HUES64 (cell line): ENCODE data around the gene MFSD6.

ENCODE experiments used
- H3K27ac ChIP-seq: 2 replicates; pipeline ENCODE4 v1.7.0; 2013; ENCODE audit warnings: low read depth, low read length, inconsistent platforms
- H3K27me3 ChIP-seq: 2 replicates; pipeline ENCODE4 v1.6.1; 2013; ENCODE audit warnings: mild to moderate bottlenecking, low read length; ENCODE audit not compliant: insufficient read depth
- H3K36me3 ChIP-seq: 2 replicates; pipeline ENCODE4 v1.6.1; 2013; ENCODE audit warnings: mild to moderate bottlenecking, low read length; ENCODE audit not compliant: insufficient read depth
- H3K4me1 ChIP-seq: 2 replicates; pipeline ENCODE4 v1.6.1; 2013; ENCODE audit warnings: mild to moderate bottlenecking, low read length, moderate library complexity; ENCODE audit not compliant: insufficient read depth
- H3K4me3 ChIP-seq: 2 replicates; pipeline ENCODE4 v1.5.1; 2013; ENCODE audit warnings: mild to moderate bottlenecking, low read length, moderate library complexity
- H3K9ac ChIP-seq: 2 replicates; pipeline ENCODE4 v1.6.1; 2013; ENCODE audit warnings: mild to moderate bottlenecking, low read depth, low read length
- H3K9me3 ChIP-seq: 2 replicates; pipeline ENCODE4 v1.6.1; 2013; ENCODE audit warnings: low read depth, low read length; ENCODE audit not compliant: insufficient read depth
- WGBS: fragments of 150-250, 120-280 bp; methylation state at CpG from one replicate; pipeline ENCODE4 v1.1.7; 2013; ENCODE audit warnings: missing lambda C conversion rate; 5-methylcytosine and 5-hydroxymethylcytosine counted together

The MFSD6 gene

GRCh38 chr2:190534310-190535120, 126.4 kb downstream of the MFSD6 start, which contains the start of gene NEMP2:
Gene NEMP2 (minus strand): TSS chr2:190534722. CDS start chr2:190534655, 67 bp downstream.
- 1% methylated on average over 92 of the region's 92 CpGs for WGBS

GRCh38 chr2:190535121-190535439, 126.9 kb downstream of the MFSD6 start:
- H3K27ac ChIP-seq = peak overlapping the region; percentile 96
- no peaks in the 10 kb centered on the region for H3K27me3 ChIP-seq
- peaks cover 27% of the 10 kb centered on the region for H3K9me3 ChIP-seq
- 20% methylated on average over 7 of the region's 7 CpGs for WGBS
- no peaks in the 10 kb centered on the region for H3K36me3 ChIP-seq
- H3K9ac ChIP-seq = peak overlapping the region; percentile 85
- peaks cover 24% of the 10 kb centered on the region for H3K4me1 ChIP-seq
- peak overlapping the region; percentile 78 for H3K4me3 ChIP-seq

More at GRCh38 chr2:190534310-190535120, 126.4 kb downstream of the MFSD6 start, which contains the start of gene NEMP2:
- Histone ChIP-seq H3K4me3 (peak within 1 kb of the TSS; percentile 78), H3K9ac (peak within 1 kb of the TSS; percentile 85), H3K27me3 (no peaks in the 10 kb centered on the region), H3K9me3 (peaks cover 21% of the 10 kb centered on the region), H3K27ac (peak within 1 kb of the TSS; percentile 96), H3K4me1 (peaks cover 24% of the 10 kb centered on the region), H3K36me3 (no peaks in the 10 kb centered on the region)

- Histone ChIP-seq H3K27ac (no peak overlapping the region), H3K4me3 (peak overlapping the region; percentile 78), H3K27me3 (no peaks in the 10 kb centered on the region), H3K36me3 (no peaks in the 10 kb centered on the region), H3K4me1 (peaks cover 24% of the 10 kb centered on the region), H3K9me3 (peaks cover 32% of the 10 kb centered on the region), H3K9ac (no peak overlapping the region)
- 69% methylated on average over 1 of the region's 1 CpG for WGBS
Measured at GRCh38 chr2:190535586-190535985, 127.4 kb downstream of the MFSD6 start.

- Histone ChIP-seq H3K4me1 (peaks cover 24% of the 10 kb centered on the region), H3K27ac (peak overlapping the region; percentile 46; the same call in 1 of the 2 replicates), H3K36me3 (no peaks in the 10 kb centered on the region), H3K27me3 (no peaks in the 10 kb centered on the region), H3K4me3 (no peak overlapping the region), H3K9ac (no peak overlapping the region), H3K9me3 (peaks cover 41% of the 10 kb centered on the region)
- 67% methylated on average over 1 of the region's 1 CpG for WGBS
Measured at GRCh38 chr2:190537765-190538164, 129.6 kb downstream of the MFSD6 start.

- no peaks in the 10 kb centered on the region for H3K27me3 ChIP-seq
- no peak overlapping the region for H3K9ac ChIP-seq
- no peak overlapping the region for H3K27ac ChIP-seq
- H3K4me3 ChIP-seq = no peak overlapping the region
- H3K36me3 ChIP-seq = no peaks in the 10 kb centered on the region
- peaks cover 41% of the 10 kb centered on the region for H3K9me3 ChIP-seq
- peaks cover 24% of the 10 kb centered on the region for H3K4me1 ChIP-seq
Measured at GRCh38 chr2:190538201-190538600, 130.0 kb downstream of the MFSD6 start.

- Histone ChIP-seq H3K27ac (no peak overlapping the region), H3K9me3 (peaks cover 41% of the 10 kb centered on the region), H3K4me1 (peaks cover 20% of the 10 kb centered on the region), H3K4me3 (no peak overlapping the region), H3K9ac (no peak overlapping the region), H3K27me3 (no peaks in the 10 kb centered on the region), H3K36me3 (no peaks in the 10 kb centered on the region)
- WGBS = 96% methylated on average over 4 of the region's 6 CpGs
Measured at GRCh38 chr2:190540048-190540447, 131.9 kb downstream of the MFSD6 start.

- H3K27ac ChIP-seq = no peak overlapping the region
- H3K4me1 ChIP-seq = no peaks in the 10 kb centered on the region
- H3K36me3 ChIP-seq = no peaks in the 10 kb centered on the region
- no peak overlapping the region for H3K9ac ChIP-seq
- no peak overlapping the region for H3K4me3 ChIP-seq
- WGBS = 91% methylated on average over 2 of the region's 3 CpGs
- H3K9me3 ChIP-seq = peaks cover 14% of the 10 kb centered on the region
- H3K27me3 ChIP-seq = no peaks in the 10 kb centered on the region
Measured at GRCh38 chr2:190545093-190545492, 136.9 kb downstream of the MFSD6 start.

- no peak overlapping the region for H3K4me3 ChIP-seq
- H3K27ac ChIP-seq = no peak overlapping the region
- no peak overlapping the region for H3K9ac ChIP-seq
- H3K36me3 ChIP-seq = no peaks in the 10 kb centered on the region
- peaks cover 7% of the 10 kb centered on the region; the same call in 1 of the 2 replicates for H3K9me3 ChIP-seq
- no peaks in the 10 kb centered on the region for H3K27me3 ChIP-seq
- H3K4me1 ChIP-seq = no peaks in the 10 kb centered on the region
- 95% methylated on average over 3 of the region's 5 CpGs for WGBS
Measured at GRCh38 chr2:190545555-190546385, 137.6 kb downstream of the MFSD6 start.

GRCh38 chr2:190546734-190547133, 138.6 kb downstream of the MFSD6 start:
- 84% methylated on average over 3 of the region's 3 CpGs for WGBS
- no peaks in the 10 kb centered on the region; the same call in 1 of the 2 replicates for H3K9me3 ChIP-seq
- no peaks in the 10 kb centered on the region for H3K27me3 ChIP-seq
- H3K4me3 ChIP-seq = no peak overlapping the region
- no peak overlapping the region for H3K9ac ChIP-seq
- H3K27ac ChIP-seq = no peak overlapping the region
- no peaks in the 10 kb centered on the region for H3K36me3 ChIP-seq
- H3K4me1 ChIP-seq = no peaks in the 10 kb centered on the region

- no peak overlapping the region for H3K27ac ChIP-seq
- no peaks in the 10 kb centered on the region for H3K27me3 ChIP-seq
- H3K4me1 ChIP-seq = no peaks in the 10 kb centered on the region
- no peaks in the 10 kb centered on the region for H3K36me3 ChIP-seq
- no peaks in the 10 kb centered on the region for H3K9me3 ChIP-seq
- H3K9ac ChIP-seq = no peak overlapping the region
- no peak overlapping the region for H3K4me3 ChIP-seq
Measured at GRCh38 chr2:190547886-190548285, 139.7 kb downstream of the MFSD6 start.

GRCh38 chr2:190550137-190550536, 142.0 kb downstream of the MFSD6 start:
- H3K27ac ChIP-seq = no peak overlapping the region
- H3K4me3 ChIP-seq = no peak overlapping the region
- no peaks in the 10 kb centered on the region for H3K27me3 ChIP-seq
- no peaks in the 10 kb centered on the region for H3K36me3 ChIP-seq
- peaks cover 6% of the 10 kb centered on the region; the same call in 1 of the 2 replicates for H3K4me1 ChIP-seq
- 96% methylated on average over 3 of the region's 3 CpGs for WGBS
- no peak overlapping the region for H3K9ac ChIP-seq
- no peaks in the 10 kb centered on the region for H3K9me3 ChIP-seq
